ELF-1 (cell line): ENCODE data around the gene DDX51.
"Not testable (repeated sequence)": the region's sequence is repeated elsewhere in the genome, so short reads cannot be mapped to it uniquely, and the experiment has no call there.

Experiments
- DNase-seq: peaks from one replicate; pipeline ENCODE4 v3.0.0-alpha.2; 2016; ENCODE audit warnings: low read depth, low spot score

DDX51 gene

GRCh38 chr12:132140918-132141841, 2.9 kb downstream of the DDX51 start:
- DNase-seq = no peak

DNA sequence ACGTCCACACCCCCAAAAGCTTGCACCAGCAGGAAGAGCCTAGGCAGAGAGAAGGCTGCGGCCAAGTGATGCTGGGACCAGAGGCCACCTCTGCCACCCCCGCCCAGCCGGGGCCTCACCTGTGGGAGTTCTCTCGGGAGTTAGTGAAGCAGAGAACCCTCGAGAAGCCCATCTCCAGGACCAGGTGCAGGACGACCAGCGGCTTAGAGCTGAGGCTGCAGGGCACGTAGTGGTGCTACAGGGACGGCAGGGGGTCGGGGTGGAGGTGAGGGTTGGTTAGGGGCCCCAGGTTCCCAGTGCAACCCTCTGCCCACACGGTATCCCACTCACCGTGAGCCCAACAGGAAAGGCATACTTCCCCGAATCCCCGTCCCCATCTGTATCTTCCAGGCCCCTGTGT, 3.6 kb downstream of the DDX51 start:
- DNase-seq = no peak

- no peak for DNase-seq
Observed at GRCh38 chr12:132139912-132140311, 4.2 kb downstream of the DDX51 start.

- DNase-seq = no peak
Observed at GRCh38 chr12:132138941-132139871, 4.9 kb downstream of the DDX51 start.

- DNase-seq = no peak
Observed at GRCh38 chr12:132137483-132138125, 6.5 kb downstream of the DDX51 start.

- DNase-seq = not testable (repeated sequence)
Observed at GRCh38 chr12:132136226-132136625, 7.9 kb downstream of the DDX51 start.

GRCh38 chr12:132134653-132135183, 9.4 kb downstream of the DDX51 start:
- not testable (repeated sequence) for DNase-seq

DNA sequence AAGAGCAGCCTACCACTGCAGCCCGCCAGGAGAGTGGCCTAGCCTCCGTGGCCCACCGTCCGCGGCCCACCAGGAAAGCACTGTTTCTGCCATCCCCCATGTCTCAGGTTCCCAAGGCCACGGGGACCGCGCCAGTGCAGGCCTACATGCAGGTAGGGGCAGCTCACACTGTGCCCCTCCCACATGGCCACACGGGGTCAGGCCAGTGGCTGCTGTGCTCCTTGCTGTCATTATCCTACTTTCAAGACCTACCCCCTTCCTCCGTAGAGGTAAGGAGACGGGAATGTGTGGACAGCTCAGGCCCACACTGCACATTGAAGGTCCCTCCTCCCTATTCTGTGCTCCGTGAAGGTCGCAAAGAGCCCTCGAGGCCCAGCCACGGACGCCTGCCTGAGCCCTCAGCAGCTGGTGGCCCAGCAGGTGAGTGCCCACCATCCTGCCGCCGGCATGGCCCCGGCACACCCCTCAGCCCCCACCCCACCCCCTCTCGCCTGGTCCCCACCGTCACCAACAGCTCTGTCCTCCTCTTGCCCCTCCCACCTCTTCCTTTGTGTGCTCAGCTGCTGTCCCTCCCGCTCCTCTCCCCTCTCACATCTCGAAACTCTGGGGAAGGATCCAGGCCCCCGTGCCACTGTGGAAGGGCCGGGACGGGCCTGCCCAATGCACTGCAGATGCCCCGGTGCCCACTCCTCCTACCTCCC, 10.0 kb downstream of the DDX51 start:
- DNase-seq = peak; percentile 79

DNA sequence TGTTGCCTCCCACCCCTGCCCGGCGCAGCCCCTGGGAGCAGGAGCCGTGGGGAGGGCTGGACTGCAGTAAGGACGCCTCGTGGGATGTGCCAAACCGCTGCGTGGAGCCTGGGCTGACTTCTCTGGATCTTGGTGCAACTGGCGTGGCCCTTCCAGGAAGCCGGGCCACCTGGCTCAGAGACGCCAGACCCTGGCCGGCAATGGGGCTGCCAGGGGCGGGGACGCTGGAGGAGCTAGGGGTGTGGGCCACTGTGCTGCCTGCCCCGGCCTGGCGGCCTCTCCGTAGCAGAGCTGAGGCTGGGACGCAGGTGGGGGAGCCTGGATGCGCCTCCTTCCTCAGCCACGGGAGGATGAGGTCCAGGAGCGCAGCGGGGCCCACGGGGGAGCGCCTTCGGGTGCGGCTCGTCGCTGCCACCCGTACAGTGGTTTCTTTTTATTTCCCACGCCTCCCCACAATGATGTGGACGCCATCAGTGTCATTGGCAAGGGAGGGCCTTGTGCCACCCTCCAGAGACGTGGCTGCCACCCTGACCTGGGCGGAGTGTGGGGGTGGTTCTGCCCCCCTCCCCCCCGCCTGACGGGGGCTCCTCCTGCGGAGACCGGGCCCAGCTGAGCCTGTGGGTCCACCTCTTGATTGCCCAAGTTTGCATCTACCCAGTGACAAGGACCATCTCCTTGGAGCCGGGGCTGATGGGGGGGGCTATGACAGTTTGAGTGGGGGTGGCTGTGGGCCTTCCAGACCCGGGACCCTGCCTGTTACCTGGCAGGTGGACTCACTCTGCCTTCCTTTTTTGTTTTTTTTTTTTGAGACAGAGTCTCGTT, 11.3 kb downstream of the DDX51 start:
- DNase-seq = no peak

DNA sequence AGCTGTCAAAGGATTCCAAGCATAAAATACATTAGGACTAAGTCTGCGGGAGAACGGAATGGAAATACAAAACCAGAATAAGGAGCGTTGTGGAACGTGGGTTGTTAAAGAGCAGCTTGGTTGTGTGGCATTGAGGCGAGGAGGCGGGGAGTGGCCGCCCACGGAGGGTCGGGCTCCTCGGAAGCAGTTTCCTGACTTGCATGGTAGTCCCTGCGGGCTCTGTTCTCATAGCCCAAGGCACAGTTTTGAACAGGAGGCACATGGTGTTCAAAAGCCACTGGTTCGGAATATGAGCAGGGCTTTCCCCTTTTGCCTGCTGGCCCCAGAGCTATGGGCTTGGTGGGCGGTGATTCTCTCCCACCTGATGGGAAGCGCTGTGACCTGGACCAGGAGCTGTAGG, 12.2 kb downstream of the DDX51 start:
- no peak for DNase-seq

DNA sequence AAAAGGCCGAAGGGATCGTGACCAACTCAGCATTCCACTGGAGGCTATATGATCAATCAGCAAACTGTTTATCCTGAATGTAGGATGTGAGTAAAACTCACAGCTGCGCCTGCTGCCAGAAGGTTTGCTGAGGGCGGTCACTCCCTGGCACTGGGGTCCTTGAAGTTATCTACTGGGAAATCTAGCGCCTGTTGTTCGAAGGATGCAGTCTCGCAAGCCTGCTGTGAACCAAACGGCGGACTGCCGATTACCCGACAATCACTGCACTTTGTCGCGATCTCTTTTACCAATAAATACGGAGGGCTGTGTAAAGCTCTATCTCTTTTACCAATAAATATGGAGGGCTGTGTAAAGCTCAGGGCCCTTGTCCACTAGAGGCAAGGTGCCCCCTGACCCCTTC, 12.9 kb downstream of the DDX51 start:
- no peak for DNase-seq

DNA sequence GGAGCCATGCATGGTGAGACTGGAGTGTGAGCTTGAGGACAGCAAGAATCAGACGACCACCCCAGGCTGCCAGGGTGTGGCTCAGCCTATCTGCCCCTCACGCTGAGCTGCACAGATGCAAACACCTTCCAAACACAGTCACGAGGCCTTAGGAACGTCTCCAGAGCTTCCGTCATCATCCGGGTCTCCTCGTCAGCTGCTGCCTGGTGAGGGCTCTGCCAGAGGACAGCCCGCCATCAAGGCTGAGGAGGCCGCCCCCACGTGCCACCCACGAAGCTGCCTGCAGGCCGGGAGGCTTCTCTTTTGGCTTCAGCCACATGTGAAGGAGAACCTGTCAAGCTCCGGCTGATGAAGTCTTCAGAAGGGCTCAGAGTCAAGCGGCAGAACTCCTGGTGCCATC, 13.4 kb downstream of the DDX51 start:
- DNase-seq = no peak

GRCh38 chr12:132129007-132129406, 15.1 kb downstream of the DDX51 start:
- no peak for DNase-seq

- DNase-seq = no peak
Observed at GRCh38 chr12:132127041-132127440, 17.1 kb downstream of the DDX51 start.

GRCh38 chr12:132125736-132126135, 18.4 kb downstream of the DDX51 start:
- no peak for DNase-seq

- no peak for DNase-seq
Observed at GRCh38 chr12:132124766-132125425, 19.2 kb downstream of the DDX51 start.

DNA sequence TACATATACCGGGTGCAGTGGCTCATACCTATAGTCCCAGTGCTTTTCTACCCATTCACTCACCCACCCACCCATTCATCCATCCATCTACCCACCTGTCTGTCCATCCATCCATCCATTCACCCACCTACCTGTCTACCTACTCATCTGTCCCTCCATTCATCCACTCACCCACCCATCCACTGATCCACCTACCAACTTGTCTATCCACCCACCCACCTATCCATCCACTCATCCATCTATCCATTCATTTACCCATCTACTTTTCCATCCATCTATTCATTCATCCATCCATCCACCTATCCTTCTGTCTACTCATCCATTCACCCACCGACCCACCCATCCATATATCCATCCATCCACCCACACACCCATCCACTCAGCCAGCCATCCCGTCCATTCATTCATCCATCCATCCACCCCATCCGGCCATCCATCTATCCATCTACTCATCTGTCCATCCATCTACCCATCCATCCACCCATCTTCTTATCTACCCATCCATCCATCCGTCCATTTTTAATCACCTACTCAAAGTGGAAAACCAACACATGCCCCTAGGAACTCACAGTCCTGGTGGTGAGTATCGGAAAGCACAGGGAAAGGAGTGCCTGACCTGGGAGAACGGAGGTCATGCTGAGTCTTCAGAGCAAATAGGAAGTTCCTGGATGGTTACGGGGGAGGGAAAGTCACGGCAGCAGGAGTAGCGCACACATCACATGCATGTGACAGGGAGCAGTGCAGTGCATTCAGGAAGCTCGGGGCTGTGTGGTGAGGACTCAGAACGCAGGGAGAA, 20.0 kb downstream of the DDX51 start:
- no peak for DNase-seq

GRCh38 chr12:132121283-132121682, 22.8 kb downstream of the DDX51 start:
- no peak for DNase-seq

DNA sequence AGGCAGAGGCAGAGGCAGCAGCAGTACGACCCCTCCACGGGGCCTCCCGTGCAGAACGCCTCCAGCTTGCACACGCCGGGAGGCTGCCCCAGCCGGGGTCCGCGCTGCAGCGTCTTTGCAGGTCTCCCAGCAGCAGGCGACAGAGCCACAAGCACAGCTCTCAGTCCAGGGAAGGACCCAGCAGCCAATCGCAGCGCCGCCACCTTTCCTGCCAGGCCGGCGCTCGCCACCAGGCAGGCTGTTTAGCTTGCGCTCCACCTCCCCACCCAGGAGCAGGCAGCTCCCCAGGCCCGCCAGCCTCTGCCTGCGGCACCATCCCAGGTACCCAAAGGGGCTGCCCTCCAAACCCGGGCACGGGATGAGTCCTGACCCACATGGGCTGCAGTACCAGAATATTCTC, 25.2 kb downstream of the DDX51 start:
- DNase-seq = peak; percentile 62
